ENCODE data around the gene OSBPL1A. TPM values are rescaled to one million over a fixed set of nuclear protein-coding genes. Genes with fewer than 3 reads are reported as not detected.

The OSBPL1A gene
- total RNA-seq, 2 donors from 2014 or later: 57.0 to 86.7 TPM

DNA sequence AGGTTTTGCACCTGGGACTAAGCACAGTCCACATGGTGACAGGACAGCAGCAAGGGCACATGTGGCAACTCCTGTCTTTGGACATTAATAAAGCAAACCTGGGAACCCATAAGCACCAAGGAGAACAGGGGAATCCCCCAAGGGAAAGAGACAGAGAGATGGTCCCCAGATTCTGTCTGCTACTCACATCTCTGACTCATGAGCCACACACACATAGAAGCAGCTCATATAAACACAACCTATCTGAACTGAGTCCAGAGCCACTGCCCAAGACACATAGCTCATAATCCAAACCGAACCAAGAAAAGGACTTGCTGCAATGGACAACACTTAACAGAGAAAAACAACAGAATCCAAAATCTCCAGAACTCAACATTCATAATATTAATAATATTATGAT, 82.5 kb downstream of the OSBPL1A start:
- TF ChIP-seq, protein P1, sequence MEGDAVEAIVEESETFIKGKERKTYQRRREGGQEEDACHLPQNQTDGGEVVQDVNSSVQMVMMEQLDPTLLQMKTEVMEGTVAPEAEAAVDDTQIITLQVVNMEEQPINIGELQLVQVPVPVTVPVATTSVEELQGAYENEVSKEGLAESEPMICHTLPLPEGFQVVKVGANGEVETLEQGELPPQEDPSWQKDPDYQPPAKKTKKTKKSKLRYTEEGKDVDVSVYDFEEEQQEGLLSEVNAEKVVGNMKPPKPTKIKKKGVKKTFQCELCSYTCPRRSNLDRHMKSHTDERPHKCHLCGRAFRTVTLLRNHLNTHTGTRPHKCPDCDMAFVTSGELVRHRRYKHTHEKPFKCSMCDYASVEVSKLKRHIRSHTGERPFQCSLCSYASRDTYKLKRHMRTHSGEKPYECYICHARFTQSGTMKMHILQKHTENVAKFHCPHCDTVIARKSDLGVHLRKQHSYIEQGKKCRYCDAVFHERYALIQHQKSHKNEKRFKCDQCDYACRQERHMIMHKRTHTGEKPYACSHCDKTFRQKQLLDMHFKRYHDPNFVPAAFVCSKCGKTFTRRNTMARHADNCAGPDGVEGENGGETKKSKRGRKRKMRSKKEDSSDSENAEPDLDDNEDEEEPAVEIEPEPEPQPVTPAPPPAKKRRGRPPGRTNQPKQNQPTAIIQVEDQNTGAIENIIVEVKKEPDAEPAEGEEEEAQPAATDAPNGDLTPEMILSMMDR (IDR thresholded peaks at IDR 0.05): no peak
- Histone ChIP-seq H3K27me3 (no peaks in the 10 kb centered on the region), H3K9me3 (no peaks in the 10 kb centered on the region), H3K4me3 (no peak overlapping the region), H3K4me1 (no peaks in the 10 kb centered on the region), H3K36me3 (no peaks in the 10 kb centered on the region), H3K27ac (no peak overlapping the region)
- DNase-seq (ENCODE audit: low spot score): no peak

DNA sequence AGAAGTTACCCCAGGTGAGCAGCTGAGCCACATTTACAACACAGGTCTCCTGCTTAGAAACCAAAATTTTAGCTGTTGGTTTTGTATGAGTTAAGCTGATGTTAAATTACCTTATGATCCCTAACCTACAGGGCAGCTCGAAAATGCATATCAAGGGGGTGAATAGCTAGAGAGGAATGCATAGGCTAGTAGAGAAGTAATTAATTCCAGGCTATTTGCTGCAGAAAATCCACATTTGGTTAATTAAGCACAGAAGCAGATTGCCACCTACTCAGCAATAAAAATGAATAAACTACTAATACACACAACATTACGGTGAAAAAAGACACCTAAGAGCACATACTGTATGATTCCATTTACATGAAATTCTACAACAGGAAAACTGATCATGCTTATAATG, 91.4 kb downstream of the OSBPL1A start:
- TF ChIP-seq, protein P1 (IDR thresholded peaks at IDR 0.05): no peak
- no peak overlapping the region for H3K27ac ChIP-seq
- no peaks in the 10 kb centered on the region for H3K36me3 ChIP-seq
- H3K4me1 ChIP-seq: no peaks in the 10 kb centered on the region
- H3K9me3 ChIP-seq: no peaks in the 10 kb centered on the region
- no peak for DNase-seq (ENCODE audit: low spot score)
- no peak overlapping the region for H3K4me3 ChIP-seq
- no peaks in the 10 kb centered on the region for H3K27me3 ChIP-seq

- no peak for DNase-seq (ENCODE audit: low spot score)
- H3K4me3 ChIP-seq: no peak overlapping the region
- TF ChIP-seq, protein P1 (IDR thresholded peaks at IDR 0.05): no peak
- H3K4me1 ChIP-seq: no peaks in the 10 kb centered on the region
- no peaks in the 10 kb centered on the region for H3K27me3 ChIP-seq
- H3K9me3 ChIP-seq: no peaks in the 10 kb centered on the region
- H3K27ac ChIP-seq: no peak overlapping the region
- H3K36me3 ChIP-seq: no peaks in the 10 kb centered on the region
These were observed 96.9 kb downstream of the OSBPL1A start for GRCh38 chr18:24300703-24301102.

GRCh38 chr18:24296276-24296675, 101.3 kb downstream of the OSBPL1A start:
- H3K4me1 ChIP-seq: no peaks in the 10 kb centered on the region
- no peaks in the 10 kb centered on the region for H3K27me3 ChIP-seq
- DNase-seq (ENCODE audit: low spot score): no peak
- TF ChIP-seq, protein P1 (IDR thresholded peaks at IDR 0.05): no peak
- H3K4me3 ChIP-seq: no peak overlapping the region
- H3K36me3 ChIP-seq: no peaks in the 10 kb centered on the region
- no peaks in the 10 kb centered on the region for H3K9me3 ChIP-seq
- no peak overlapping the region for H3K27ac ChIP-seq

GRCh38 chr18:24293254-24293653, 104.4 kb downstream of the OSBPL1A start:
- Histone ChIP-seq H3K36me3 (no peaks in the 10 kb centered on the region), H3K4me1 (no peaks in the 10 kb centered on the region), H3K4me3 (no peak overlapping the region), H3K9me3 (no peaks in the 10 kb centered on the region), H3K27ac (no peak overlapping the region), H3K27me3 (no peaks in the 10 kb centered on the region)
- DNase-seq (ENCODE audit: low spot score): no peak
- TF ChIP-seq, protein P1 (IDR thresholded peaks at IDR 0.05): no peak

- Histone ChIP-seq H3K4me3 (no peak overlapping the region), H3K9me3 (no peaks in the 10 kb centered on the region), H3K27ac (no peak overlapping the region), H3K4me1 (peaks cover 0 to 13% of the 10 kb centered on the region in 2 donors), H3K27me3 (no peaks in the 10 kb centered on the region), H3K36me3 (no peaks in the 10 kb centered on the region)
- no peak for DNase-seq (ENCODE audit: low spot score)
- TF ChIP-seq, protein P1 (IDR thresholded peaks at IDR 0.05): no peak
These were observed 119.0 kb downstream of the OSBPL1A start for GRCh38 chr18:24278591-24278990.

Measured in right atrium auricular region (tissue), 2 donors.